Fibroblast of villous mesenchyme (primary cell): ENCODE results near the gene LRRC4C. TPM values are rescaled to one million over a fixed set of nuclear protein-coding genes. Genes with fewer than 3 reads are reported as not detected.

Source experiments
- DNase-seq: peaks from one replicate; pipeline ENCODE4 v3.0.0-alpha.2; 2010; ENCODE audit warnings: low read depth
- H3K4me3 ChIP-seq: 2 replicates; pipeline ENCODE4 v1.5.1; 2011; ENCODE audit warnings: low read depth, mild to moderate bottlenecking, low read length
- total RNA-seq: library from RNA; depleted of rRNA; stranded (reverse); fragments of >200 nt; gene quantifications from 2 replicates; pipeline ENCODE4 v1.2.3, GENCODE V29; 2012
- TF ChIP-seq, protein P1 (sequence below): IDR thresholded peaks from 2 replicates; pipeline ENCODE4 v1.5.1; 2012; ENCODE audit warnings: low read depth, mild to moderate bottlenecking, low read length; ENCODE audit not compliant: insufficient read depth

Gene LRRC4C
- total RNA-seq, 1 donor, result under 0.01 TPM

DNA sequence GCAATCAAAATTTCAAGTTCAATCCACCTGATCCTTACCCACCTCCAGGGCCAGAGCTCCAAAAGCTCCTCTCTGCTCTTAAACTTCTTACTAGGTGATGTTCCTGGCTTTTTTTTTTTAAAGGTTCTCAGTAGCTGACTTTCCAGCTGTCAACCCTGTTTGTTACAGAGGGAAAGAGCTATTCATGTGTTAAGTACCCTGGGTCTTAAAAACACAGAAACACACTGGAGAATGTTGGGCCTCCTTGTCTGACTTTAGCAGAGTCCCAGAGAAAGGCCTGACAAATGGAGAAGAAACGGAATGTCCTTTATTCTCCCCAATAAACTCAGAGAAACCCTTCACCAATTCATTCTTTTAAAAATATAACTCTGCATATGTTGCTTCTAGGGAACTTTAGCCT is 3.2 kb downstream of the LRRC4C start:
- H3K4me3 ChIP-seq, result no peak overlapping the region
- TF ChIP-seq, protein P1, sequence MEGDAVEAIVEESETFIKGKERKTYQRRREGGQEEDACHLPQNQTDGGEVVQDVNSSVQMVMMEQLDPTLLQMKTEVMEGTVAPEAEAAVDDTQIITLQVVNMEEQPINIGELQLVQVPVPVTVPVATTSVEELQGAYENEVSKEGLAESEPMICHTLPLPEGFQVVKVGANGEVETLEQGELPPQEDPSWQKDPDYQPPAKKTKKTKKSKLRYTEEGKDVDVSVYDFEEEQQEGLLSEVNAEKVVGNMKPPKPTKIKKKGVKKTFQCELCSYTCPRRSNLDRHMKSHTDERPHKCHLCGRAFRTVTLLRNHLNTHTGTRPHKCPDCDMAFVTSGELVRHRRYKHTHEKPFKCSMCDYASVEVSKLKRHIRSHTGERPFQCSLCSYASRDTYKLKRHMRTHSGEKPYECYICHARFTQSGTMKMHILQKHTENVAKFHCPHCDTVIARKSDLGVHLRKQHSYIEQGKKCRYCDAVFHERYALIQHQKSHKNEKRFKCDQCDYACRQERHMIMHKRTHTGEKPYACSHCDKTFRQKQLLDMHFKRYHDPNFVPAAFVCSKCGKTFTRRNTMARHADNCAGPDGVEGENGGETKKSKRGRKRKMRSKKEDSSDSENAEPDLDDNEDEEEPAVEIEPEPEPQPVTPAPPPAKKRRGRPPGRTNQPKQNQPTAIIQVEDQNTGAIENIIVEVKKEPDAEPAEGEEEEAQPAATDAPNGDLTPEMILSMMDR, result no peak
- DNase-seq, result no peak

DNA sequence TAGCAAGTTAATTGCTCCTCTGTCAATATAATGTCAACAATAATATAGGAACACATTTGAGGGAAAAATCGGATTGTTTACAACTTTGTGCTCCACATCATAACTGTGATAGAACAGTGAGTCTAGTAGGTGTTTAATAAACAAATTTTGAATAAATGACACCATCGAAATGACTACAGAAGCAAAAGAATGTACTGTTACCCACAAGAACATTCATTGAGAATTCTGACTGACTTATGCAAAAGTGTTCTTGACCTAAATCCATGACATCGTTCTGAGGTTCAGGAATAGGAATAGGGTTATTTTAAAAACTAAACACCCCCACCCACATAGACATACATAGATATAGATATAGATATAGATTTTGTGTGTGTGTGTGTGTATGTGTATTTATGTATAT is 8.4 kb downstream of the LRRC4C start:
- DNase-seq, result no peak
- TF ChIP-seq, protein P1, result no peak
- H3K4me3 ChIP-seq, result no peak overlapping the region

DNA sequence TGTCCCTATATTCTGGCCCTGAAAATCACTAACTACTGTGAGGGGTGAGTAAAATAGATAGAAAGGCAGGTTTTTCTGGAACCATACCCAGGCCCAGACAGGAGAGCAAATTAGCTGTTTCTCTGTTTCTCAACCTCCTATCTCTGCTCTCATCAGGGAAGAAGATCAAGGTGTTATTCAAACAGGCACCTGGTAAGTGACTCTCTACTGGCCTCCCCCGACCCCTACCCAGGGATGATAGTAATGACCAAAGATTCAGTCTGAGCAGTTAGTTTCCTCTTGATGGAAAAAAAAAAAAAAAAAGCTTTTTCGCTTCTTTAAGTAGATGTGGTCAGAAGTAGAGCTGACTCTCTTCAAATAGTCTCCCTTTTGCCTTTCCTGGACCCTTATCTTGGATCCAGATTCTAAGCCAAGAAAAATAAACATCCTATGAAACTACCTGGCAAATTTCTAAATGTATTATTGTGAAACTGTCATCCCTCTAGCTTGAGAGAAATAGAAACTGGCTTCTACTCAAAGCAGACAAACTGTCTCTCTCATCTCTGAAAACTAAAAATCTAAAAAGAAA is 9.9 kb downstream of the LRRC4C start:
- no peak overlapping the region for H3K4me3 ChIP-seq
- DNase-seq, result no peak
- TF ChIP-seq, protein P1, result no peak

DNA sequence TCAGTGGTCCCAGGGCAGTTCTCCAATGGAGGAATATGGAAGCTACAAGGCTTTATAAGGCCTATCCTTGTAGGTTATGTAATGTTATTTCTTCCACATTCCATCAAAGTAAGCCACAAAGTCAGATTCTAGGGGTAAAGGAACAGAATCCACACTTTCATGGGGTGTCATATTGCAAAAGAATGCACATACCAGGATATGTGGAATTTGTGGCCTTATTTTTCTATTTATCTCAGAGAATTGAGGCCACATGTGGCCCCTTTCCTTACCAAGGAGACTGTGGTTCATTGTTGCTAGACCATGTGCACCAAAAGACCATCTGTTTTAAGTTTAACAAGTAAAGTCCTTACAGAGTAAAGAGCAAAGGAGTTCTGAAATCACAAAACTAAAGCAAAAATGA is 12.9 kb downstream of the LRRC4C start:
- H3K4me3 ChIP-seq, result no peak overlapping the region
- TF ChIP-seq, protein P1, result no peak
- DNase-seq, result no peak

DNA sequence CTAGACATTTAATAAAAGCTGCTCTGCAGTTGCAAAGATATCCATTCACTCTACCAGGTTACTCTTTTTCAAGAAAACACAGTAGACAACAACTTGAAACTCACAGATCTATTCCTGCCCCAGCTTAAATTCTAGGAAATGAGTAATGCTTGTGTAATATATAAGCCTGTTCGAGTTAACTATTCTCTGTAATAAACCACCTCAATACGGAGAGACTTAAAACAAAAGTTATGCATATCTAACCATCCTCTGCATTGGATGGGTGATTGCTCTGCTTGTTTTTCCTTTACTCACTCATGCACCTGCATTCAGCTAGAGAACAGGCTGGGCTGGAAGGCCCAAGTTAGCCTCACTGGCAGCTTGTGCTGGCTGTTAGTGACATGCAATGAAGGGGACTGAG is 13.3 kb downstream of the LRRC4C start:
- TF ChIP-seq, protein P1, result no peak
- no peak overlapping the region for H3K4me3 ChIP-seq
- no peak for DNase-seq

DNA sequence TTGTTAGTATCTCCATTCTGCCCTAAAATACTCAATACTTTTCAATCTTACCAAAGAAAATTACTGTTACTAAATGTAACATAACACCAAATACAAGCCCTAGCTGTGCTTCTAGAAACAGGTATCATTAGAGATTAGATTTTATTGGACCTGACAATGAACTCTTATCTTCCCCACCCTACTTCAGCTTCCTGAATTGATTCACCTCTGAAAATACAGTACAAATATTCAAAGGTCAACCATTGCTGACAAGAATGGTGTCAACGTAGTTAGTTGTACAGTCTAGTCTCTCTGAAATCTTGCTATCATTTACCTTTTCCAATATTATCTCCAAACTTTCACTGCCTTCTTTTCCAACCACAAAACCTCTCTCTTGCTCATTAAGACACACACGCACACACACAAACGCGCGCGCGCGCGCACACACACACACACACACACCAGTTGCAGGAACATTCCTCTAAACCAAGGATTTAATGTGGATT is 22.4 kb downstream of the LRRC4C start:
- DNase-seq, result no peak
- TF ChIP-seq, protein P1, result no peak
- H3K4me3 ChIP-seq, result no peak overlapping the region

DNA sequence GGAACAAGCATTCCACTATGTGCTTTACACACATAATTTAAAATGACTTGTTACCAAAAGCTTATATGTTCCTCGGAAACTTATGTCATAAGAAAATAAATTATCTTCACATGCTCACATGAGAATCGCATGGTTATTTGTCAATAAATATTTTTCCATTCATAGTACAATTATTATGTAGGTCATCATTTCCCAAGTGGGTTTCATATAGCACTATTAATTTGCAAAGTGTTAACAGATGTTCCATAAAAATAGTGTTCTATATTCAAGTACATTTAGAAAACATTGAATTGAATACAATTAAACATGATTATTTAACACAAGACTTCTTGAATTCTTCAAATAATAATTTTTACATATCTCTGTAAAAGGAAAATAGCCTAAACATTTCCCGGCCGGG is 23.9 kb downstream of the LRRC4C start:
- TF ChIP-seq, protein P1, result no peak
- DNase-seq, result no peak
- H3K4me3 ChIP-seq, result no peak overlapping the region
